Activated effector memory CD4-positive, alpha-beta T cell treated with anti-CD3 and anti-CD28 coated beads, Interleukin-2, amount 50 U/mL, for 16 hours (primary cell): ENCODE measurements around the gene ERCC6L2.

Source experiments
- DNase-seq: peaks from one replicate; pipeline ENCODE4 v3.0.0-alpha.2; 2020

ERCC6L2 gene

DNA sequence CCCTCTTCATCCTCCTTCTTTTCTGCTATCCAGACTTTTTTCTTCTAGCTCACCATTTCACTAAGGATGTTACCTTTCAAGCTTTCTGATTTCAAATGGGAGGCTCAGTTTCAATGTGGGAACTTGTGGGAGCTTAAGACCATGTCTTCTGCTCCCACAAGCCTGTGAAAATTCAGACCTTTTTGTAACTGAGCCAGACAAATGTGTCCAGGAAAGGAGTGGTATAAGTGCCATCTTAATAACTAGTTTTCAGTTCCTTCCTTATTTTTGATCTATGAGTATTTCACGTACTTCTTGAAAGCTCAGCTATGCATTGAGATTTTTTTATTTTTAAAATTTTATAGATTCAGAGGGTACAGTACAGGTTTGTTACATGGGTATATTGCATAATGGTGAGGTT is 4.6 kb upstream of the ERCC6L2 start:
- DNase-seq = no peak

GRCh38 chr9:95874303-95874988 is 1.0 kb upstream of the ERCC6L2 start:
- no peak for DNase-seq

GRCh38 chr9:95874989-95875304 is 544 bp upstream of the ERCC6L2 start:
- peak; percentile 87 for DNase-seq

GRCh38 chr9:95876138-95876444 is 600 bp downstream of the ERCC6L2 start:
- no peak for DNase-seq

DNA sequence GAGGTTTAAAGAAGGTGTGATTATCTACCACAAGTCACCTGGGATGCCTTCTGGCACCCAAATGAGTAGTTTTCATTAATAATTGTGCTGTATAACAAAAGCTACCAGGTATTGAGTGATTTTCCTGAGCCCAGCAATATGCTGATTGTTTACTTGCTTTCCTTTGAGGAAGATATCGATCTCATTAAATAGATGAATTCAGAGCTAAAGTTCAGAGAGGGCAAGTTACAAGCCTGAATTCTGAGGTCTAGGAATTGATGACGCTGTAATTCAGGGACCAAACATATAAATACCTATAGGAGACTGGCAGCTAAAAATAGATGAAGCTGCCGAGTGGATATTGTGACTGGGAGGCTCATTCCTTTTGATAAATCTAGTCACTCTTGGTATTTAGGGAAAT is 1.1 kb downstream of the ERCC6L2 start:
- no peak for DNase-seq

GRCh38 chr9:95877984-95878383 is 2.5 kb downstream of the ERCC6L2 start:
- no peak for DNase-seq

GRCh38 chr9:95879591-95879990 is 4.1 kb downstream of the ERCC6L2 start:
- no peak for DNase-seq

DNA sequence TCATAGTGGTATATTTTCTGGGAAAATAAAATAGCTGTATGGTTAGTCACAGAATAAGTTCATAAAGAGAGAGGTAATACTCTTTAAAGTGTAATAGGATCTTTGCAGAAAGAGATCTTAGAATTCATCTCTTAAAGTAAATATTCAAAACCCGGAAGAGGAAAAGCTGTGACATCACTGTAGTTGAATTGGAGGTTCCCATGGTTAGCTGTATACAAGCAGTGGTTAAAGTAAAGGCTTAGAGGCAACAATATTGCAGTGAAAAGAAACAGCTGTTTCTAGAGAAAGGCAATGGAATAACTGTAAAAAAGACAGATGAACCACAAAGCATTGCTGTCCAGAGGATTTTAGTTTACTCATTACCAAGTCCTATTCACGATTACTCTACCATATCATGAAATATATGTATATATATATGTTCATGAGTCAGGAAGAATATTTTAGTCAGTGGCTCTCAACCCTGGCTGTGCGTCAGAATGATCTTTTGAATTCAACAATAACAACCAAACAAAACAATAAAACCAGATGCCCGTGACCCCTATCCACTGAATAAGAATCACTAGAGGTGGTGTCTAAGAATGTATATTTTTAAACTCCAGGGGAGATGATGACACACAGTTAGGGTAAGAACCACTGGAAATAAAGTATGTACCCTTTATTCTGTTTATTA is 4.7 kb downstream of the ERCC6L2 start:
- no peak for DNase-seq

GRCh38 chr9:95887926-95888497 is 12.5 kb downstream of the ERCC6L2 start:
- DNase-seq = no peak

DNA sequence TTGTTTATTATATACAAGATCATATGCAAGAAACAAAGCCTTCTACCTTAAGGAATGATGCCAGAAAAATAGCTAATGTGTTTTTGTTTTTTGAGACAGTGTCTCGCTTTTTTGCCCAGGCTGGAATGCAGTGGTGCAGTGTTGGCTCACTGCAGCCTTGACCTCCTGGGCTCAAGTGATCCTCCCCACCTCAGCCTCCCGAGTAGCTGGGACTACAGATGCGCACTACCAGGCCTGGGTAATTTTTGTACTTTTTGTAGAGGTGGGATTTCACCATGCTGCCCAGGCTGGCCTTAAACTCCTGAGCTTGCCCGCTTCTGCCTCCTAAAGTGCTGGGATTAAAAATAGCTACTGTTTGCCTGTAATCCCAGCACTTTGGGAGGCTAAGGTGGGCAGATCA is 15.1 kb downstream of the ERCC6L2 start:
- no peak for DNase-seq

GRCh38 chr9:95891067-95891671 is 15.7 kb downstream of the ERCC6L2 start:
- no peak for DNase-seq

- DNase-seq = no peak
Observed at GRCh38 chr9:95892690-95893089, 17.2 kb downstream of the ERCC6L2 start.

GRCh38 chr9:95896580-95896979 is 21.1 kb downstream of the ERCC6L2 start:
- DNase-seq = no peak

DNA sequence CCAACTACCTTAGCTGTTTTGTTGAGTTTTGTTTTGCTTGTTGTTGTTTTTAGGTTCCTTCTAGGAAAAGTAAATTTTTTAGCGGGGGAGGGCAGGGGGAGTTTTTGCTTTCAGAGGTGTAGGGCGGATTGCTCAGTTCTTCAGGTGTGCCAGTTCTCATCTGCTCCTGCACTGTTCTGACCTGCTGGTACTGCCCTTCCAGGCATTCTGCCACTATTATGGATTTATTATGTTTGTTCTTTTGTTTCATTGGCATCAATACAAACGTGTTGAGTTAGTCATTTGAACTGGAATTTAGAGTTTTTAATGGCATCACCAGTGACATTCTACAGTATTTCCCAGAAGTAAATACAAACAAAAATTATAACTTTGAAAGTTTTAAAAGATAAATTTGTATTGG is 26.0 kb downstream of the ERCC6L2 start:
- no peak for DNase-seq

DNA sequence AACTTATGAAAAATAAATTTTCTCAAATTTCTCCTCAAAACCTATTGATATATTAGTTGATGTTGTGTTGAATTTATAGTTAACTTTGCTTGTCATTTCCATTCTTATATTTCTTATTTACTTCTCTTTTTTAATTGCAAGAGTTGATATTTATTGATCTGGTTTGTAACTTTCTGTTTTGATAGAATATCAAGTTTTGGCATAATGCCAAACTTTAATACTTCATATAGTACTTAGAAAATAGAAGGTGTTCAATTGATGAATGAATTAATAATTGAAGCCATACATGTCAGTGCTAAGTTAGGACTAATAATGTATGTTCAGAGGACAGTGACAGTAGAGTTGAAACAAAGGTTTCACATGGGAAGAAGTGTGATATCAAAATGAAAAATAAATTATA is 27.9 kb downstream of the ERCC6L2 start:
- DNase-seq = no peak

GRCh38 chr9:95907794-95908193 is 32.3 kb downstream of the ERCC6L2 start:
- no peak for DNase-seq

DNA sequence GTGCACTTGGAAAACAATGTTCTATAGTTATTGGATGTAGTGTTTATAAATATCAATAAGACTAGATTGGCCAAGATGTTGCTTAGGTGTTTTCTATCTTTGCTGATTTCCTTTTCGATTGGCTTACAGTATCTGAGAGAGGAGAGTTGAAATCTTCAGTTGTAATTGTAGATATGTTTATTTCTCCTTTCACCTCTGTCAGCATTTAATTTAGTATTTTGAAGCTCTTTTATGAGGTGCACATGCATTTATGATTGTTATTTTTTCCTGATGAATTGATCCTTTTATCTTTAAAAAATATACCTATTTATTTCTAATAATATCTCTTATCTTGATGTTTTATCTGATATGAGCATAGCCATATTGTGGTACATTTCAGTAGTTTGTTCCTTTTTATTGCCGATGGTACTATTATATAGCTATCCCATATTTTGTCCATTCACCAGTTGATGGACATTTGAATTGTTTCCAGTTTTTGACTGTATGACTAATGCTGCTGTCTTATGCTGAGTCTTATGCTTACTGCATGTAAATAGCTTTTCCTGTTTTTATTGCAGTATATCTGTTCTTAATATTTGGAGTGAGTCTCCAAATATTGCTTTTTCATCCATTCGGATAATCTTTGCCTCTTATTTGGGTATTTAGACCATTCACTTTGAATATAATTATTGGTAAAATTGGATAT is 34.7 kb downstream of the ERCC6L2 start:
- no peak for DNase-seq

GRCh38 chr9:95910770-95911340 is 35.4 kb downstream of the ERCC6L2 start:
- DNase-seq = no peak

DNA sequence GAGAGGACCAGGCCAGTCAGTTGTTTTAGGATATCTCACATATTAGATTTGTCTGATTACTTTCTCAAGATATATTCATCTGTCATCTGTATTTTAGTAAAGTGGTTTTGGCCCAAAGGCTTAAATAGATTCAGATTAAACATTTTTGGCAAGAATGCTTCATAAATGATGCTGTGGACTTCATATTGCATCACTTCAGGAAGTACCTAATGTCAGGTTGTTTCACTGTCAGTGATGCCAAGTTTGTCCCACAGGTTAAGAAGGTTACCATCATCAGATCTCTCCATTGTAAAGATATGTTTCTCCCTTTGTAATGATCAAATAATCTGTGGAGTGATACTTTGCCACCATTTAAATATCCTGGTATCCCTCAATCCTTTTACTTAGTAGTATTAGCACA is 37.3 kb downstream of the ERCC6L2 start:
- DNase-seq = no peak

DNA sequence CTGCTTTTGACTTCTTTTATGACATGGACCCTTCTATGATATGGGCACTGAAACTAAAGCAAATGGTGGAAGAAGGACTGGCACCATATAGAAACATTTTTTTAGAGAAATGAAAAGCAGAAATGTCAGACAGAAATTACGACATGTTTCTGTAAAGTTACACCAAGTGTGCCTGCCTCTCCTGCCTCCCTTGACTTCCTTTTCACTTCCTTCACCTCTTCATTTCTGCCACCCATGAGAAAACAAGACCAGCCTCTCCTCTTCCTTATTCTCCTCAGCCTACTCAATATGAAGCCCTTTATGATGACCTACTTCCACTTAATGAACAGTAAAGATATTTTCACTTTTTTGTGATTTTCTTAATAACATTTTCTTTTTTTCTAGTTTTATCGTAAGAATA is 44.5 kb downstream of the ERCC6L2 start:
- DNase-seq = no peak

- no peak for DNase-seq
Observed at GRCh38 chr9:95923794-95924193, 48.3 kb downstream of the ERCC6L2 start.

- no peak for DNase-seq
Observed at GRCh38 chr9:95924987-95925386, 49.5 kb downstream of the ERCC6L2 start.

DNA sequence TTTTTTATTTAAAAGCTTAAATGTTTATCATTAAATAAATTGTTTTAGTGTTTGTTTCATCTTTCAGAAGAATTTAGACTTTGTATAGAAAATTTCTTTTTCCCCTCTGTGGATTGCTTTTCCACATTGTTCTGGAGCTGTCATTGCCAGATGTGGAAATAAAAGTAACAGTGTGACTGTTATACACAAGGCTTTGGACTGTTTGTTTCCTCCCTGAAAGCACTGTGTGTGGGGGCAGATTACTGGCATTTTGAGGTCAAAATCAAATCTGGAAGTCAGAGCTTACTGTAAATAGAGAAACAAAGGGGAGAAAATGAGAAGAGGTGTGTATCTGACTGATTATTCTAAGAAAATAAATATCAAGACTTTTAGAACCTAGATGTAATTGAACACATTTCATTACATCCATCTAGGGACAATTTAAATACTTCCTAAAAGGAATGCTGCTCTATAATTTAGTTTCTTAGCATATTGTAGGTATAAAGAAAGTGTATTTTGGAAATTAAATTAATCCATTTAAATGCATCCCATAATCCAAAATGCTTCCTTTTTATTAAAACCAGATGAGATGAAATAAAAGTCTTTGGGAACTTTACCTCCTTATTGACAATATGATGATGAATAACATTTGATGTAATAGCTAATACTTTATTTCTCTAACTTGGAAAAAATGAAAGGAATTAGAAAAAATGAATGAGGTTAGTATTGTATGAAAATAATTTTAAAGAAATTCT is 51.9 kb downstream of the ERCC6L2 start:
- DNase-seq = no peak
